HG03159 (cell line): ENCODE results near the gene ABCF1.

Experiments used
- ATAC-seq: cut with Tn5 transposase; IDR thresholded peaks from one replicate; pipeline ENCODE4 v1.9.1; 2021; ENCODE audit warnings: mild to moderate bottlenecking, moderate library complexity; ENCODE audit not compliant: unreplicated experiment

The ABCF1 gene

GRCh38 chr6:30618270-30618797 lies 47.1 kb downstream of the ABCF1 start:
- ATAC-seq, result no peak

- ATAC-seq, result no peak
These were observed 48.3 kb downstream of the ABCF1 start for GRCh38 chr6:30619561-30619960.

- no peak for ATAC-seq
These were observed 54.3 kb downstream of the ABCF1 start for GRCh38 chr6:30625511-30625910.

- ATAC-seq, result peak; percentile 80
These were observed 55.5 kb downstream of the ABCF1 start, which contains the start of gene ATAT1 for GRCh38 chr6:30626484-30627366. ATAT1 (plus strand) TSS chr6:30626874.

GRCh38 chr6:30635834-30636233 lies 64.6 kb downstream of the ABCF1 start:
- ATAC-seq, result no peak

GRCh38 chr6:30640481-30640880 lies 69.2 kb downstream of the ABCF1 start:
- no peak for ATAC-seq

GRCh38 chr6:30641048-30641447 lies 69.8 kb downstream of the ABCF1 start:
- no peak for ATAC-seq
